IMR-90 (cell line): Measurements from ENCODE around the gene LRRTM3. TPM values are rescaled to one million over a fixed set of nuclear protein-coding genes. Genes with fewer than 3 reads are reported as not detected.

ENCODE experiments used
- ATAC-seq: fragments of 200-7000 bp; cut with Tn5 transposase; 2 replicates; pipeline ENCODE4 v1.9.1; 2020; ENCODE audit warnings: low read depth, mild to moderate bottlenecking, moderate library complexity
- BruUV-seq: library from RNA; stranded (reverse); fragments of 400-500 nt; replicated peaks from 2 replicates; lab custom pipeline; 2021; lab: Mats Ljungman, UMichigan
- CTCF ChIA-PET: fragments of 300-600 bp; formaldehyde crosslinking; extraction: SDS; loops from one replicate; lab custom pipeline; 2021; ENCODE audit warnings: antibody characterized with exemption; lab: Yijun Ruan, JAX
- POLR2A ChIA-PET: fragments of 300-600 bp; sonication (Branson Sonifier 250); formaldehyde crosslinking; loops from one replicate; lab custom pipeline; 2022; ENCODE audit warnings: antibody characterized with exemption; ENCODE audit not compliant: unreplicated experiment; lab: Charles Lee
- DNase-seq: peaks from one replicate; pipeline ENCODE4 v3.0.0; 2013
- H2AFZ ChIP-seq: replicated peaks from 2 replicates; pipeline ENCODE3; 2013; ENCODE audit warnings: low read length, mild to moderate bottlenecking; ENCODE audit not compliant: poor library complexity
- H2AK5ac ChIP-seq: 2 replicates; pipeline ENCODE4 v1.6.1; 2013; ENCODE audit warnings: low read depth, low read length, inconsistent platforms
- H2AK9ac ChIP-seq: replicated peaks from 2 replicates; pipeline ENCODE3; 2013; ENCODE audit warnings: mild to moderate bottlenecking, low read depth, low read length, moderate library complexity; ENCODE audit not compliant: poor library complexity
- H2BK120ac ChIP-seq: 2 replicates; pipeline ENCODE4 v1.6.1; 2013; ENCODE audit warnings: low read depth, low read length, inconsistent platforms
- H2BK15ac ChIP-seq: 3 replicates; pipeline ENCODE4 v1.6.1; 2013; ENCODE audit warnings: low read depth, low read length, inconsistent platforms
- H2BK20ac ChIP-seq: 2 replicates; pipeline ENCODE4 v1.6.1; 2013; ENCODE audit warnings: low read depth, mild to moderate bottlenecking, inconsistent platforms, low read length, moderate library complexity
- H2BK5ac ChIP-seq: 2 replicates; pipeline ENCODE4 v1.6.1; 2013; ENCODE audit warnings: mild to moderate bottlenecking, low read depth, low read length, inconsistent platforms; ENCODE audit not compliant: poor library complexity, severe bottlenecking
- H3K14ac ChIP-seq: replicated peaks from 2 replicates; pipeline ENCODE4 v1.6.1; 2013; ENCODE audit warnings: low read depth, low read length, inconsistent platforms
- H3K18ac ChIP-seq: 2 replicates; pipeline ENCODE4 v1.6.1; 2013; ENCODE audit warnings: low read depth, low read length, control low read depth
- H3K23ac ChIP-seq: 2 replicates; pipeline ENCODE4 v1.6.1; 2013; ENCODE audit warnings: low read depth, low read length, inconsistent platforms
- H3K27ac ChIP-seq: 2 replicates; pipeline ENCODE4 v1.5.1; 2013; ENCODE audit warnings: mild to moderate bottlenecking, control low read depth, low read length; ENCODE audit not compliant: insufficient read depth
- H3K27me3 ChIP-seq: 2 replicates; pipeline ENCODE4 v1.6.1; 2013; ENCODE audit warnings: low read length; ENCODE audit not compliant: control insufficient read depth, insufficient read depth
- H3K36me3 ChIP-seq: 2 replicates; pipeline ENCODE4 v1.6.1; 2013; ENCODE audit warnings: low read length, mixed read lengths; ENCODE audit not compliant: control insufficient read depth, insufficient read depth
- H3K4ac ChIP-seq: 2 replicates; pipeline ENCODE4 v1.6.1; 2013; ENCODE audit warnings: low read depth, low read length, inconsistent platforms
- H3K4me1 ChIP-seq: 2 replicates; pipeline ENCODE4 v1.6.1; 2013; ENCODE audit warnings: low read length, mixed read lengths; ENCODE audit not compliant: control insufficient read depth, insufficient read depth
- H3K4me2 ChIP-seq: 2 replicates; pipeline ENCODE4 v1.6.1; 2013; ENCODE audit warnings: low read depth, mild to moderate bottlenecking, control low read depth, low read length, moderate library complexity
- H3K4me3 ChIP-seq: 2 replicates; pipeline ENCODE4 v1.5.1; 2013; ENCODE audit warnings: low read depth, mild to moderate bottlenecking, control low read depth, low read length, moderate library complexity; ENCODE audit not compliant: insufficient read depth
- H3K56ac ChIP-seq: 2 replicates; pipeline ENCODE4 v1.6.1; 2013; ENCODE audit warnings: low read length, inconsistent platforms; ENCODE audit not compliant: insufficient read depth; ENCODE audit errors: extremely low read depth
- H3K79me1 ChIP-seq, 2 experiments: 2 replicates each; pipeline ENCODE4 v1.6.1; 2013; ENCODE audit warnings: low read length in 2 of 2, inconsistent platforms in 1 of 2, low read depth in 1 of 2
- H3K9ac ChIP-seq: 2 replicates; pipeline ENCODE4 v1.6.1; 2013; ENCODE audit warnings: low read depth, low read length, control low read depth
- H3K9me1 ChIP-seq: 2 replicates; pipeline ENCODE4 v1.6.1; 2013; ENCODE audit warnings: low read length, inconsistent platforms; ENCODE audit not compliant: insufficient read depth
- H3K9me3 ChIP-seq: 2 replicates; pipeline ENCODE4 v1.6.1; 2013; ENCODE audit warnings: low read length; ENCODE audit not compliant: control insufficient read depth, insufficient read depth
- H4K20me1 ChIP-seq: 2 replicates; pipeline ENCODE4 v1.6.1; 2013; ENCODE audit warnings: low read length, inconsistent platforms; ENCODE audit not compliant: insufficient read depth
- H4K5ac ChIP-seq: 2 replicates; pipeline ENCODE4 v1.6.1; 2013; ENCODE audit warnings: mild to moderate bottlenecking, low read depth, low read length, control low read depth
- H4K8ac ChIP-seq, 2 experiments: 2 replicates each; pipeline ENCODE4 v1.6.1; 2013; ENCODE audit warnings: low read depth in 2 of 2, low read length in 2 of 2, control low read depth in 1 of 2, inconsistent platforms in 1 of 2
- H4K91ac ChIP-seq: 2 replicates; pipeline ENCODE4 v1.6.1; 2013; ENCODE audit warnings: low read depth, low read length, inconsistent platforms; ENCODE audit not compliant: insufficient read depth
- CEBPB ChIP-seq: IDR thresholded peaks from 2 replicates; pipeline ENCODE4 v1.6.1; 2012; ENCODE audit warnings: low read depth, low read length, improper control_type of control experiment
- MXI1 ChIP-seq: IDR thresholded peaks from 2 replicates; pipeline ENCODE4 v1.6.1; 2012; ENCODE audit warnings: low read depth, mild to moderate bottlenecking, low read length, moderate library complexity, borderline replicate concordance
- POLR2A ChIP-seq: IDR thresholded peaks from 2 replicates; pipeline ENCODE4 v1.6.1; 2012; ENCODE audit warnings: mild to moderate bottlenecking, low read depth, low read length
- RFX5 ChIP-seq: IDR thresholded peaks from 2 replicates; pipeline ENCODE4 v1.8.0; 2012; ENCODE audit warnings: low read depth, mild to moderate bottlenecking, low read length, moderate library complexity
- SMC3 ChIP-seq: fragments of 150-350 bp; IDR thresholded peaks from 2 replicates; pipeline ENCODE4 v1.6.1; 2016; ENCODE audit warnings: low read depth, mild to moderate bottlenecking, antibody characterized with exemption, low read length, moderate library complexity
- WGBS, 2 experiments: methylation state at CpG; one replicate each; pipeline versions ENCODE4 v1.1.5 to v1.1.7; 2013; ENCODE audit warnings: missing lambda C conversion rate in 2 of 2; ENCODE audit not compliant: insufficient read length in 1 of 2; ENCODE audit errors: extremely low coverage in 2 of 2; 5-methylcytosine and 5-hydroxymethylcytosine counted together
- dilution Hi-C: fragments of 300-500 bp; cut with HindIII; formaldehyde crosslinking; loops from one replicate; pipeline ENCODE4 v1.14.3; 2018; ENCODE audit warnings: low sequenced_read_pairs; ENCODE audit not compliant: unreplicated experiment
- in situ Hi-C: fragments of 300-500 bp; cut with MboI; formaldehyde crosslinking; loops from 3 replicates; pipeline ENCODE4 v1.14.3; 2019; ENCODE audit warnings: low sequenced_read_pairs, inconsistent platforms, mixed read lengths
- intact Hi-C: fragments of 100-400 bp; cut with micrococcal nuclease; formaldehyde crosslinking; loops from 2 replicates; pipeline ENCODE4 v1.10.0; 2022
- polyA plus RNA-seq, 3 experiments: library from polyadenylated mRNA; depleted of rRNA; stranded (reverse); fragments of >200 nt; gene quantifications; 2 replicates each; pipeline ENCODE4 v1.2.3, GENCODE V29; 2012; ENCODE audit warnings: low replicate concordance in 1 of 3
- total RNA-seq: library from RNA; depleted of rRNA; stranded (reverse); fragments of >200 nt; gene quantifications from 2 replicates; pipeline ENCODE4 v1.2.3, GENCODE V29; 2012

LRRTM3 gene
- total and polyA plus RNA-seq, 2 of the 4 experiments (the other 2 are of a cell fraction), result under 0.01 TPM; not detected in 1

- TF ChIP-seq SMC3, result no peak
Observed at GRCh38 chr10:66927971-66928770, 2.3 kb downstream of the LRRTM3 start (continued).

- Histone ChIP-seq H4K8ac (no peak overlapping the region), H3K18ac (no peak overlapping the region), H3K4me2 (no peak overlapping the region), H3K79me1 (no peaks in the 10 kb centered on the region), H3K4me1 (no peaks in the 10 kb centered on the region), H3K27me3 (peaks cover 14% of the 10 kb centered on the region), H3K9me1 (no peaks in the 10 kb centered on the region), H3K9me3 (no peaks in the 10 kb centered on the region), H3K4me3 (no peak overlapping the region), H3K9ac (no peak overlapping the region), H3K14ac (no peak overlapping the region), H4K91ac (no peak overlapping the region), H4K20me1 (no peaks in the 10 kb centered on the region), H3K56ac (no peak overlapping the region), H2BK20ac (no peak overlapping the region), H3K23ac (no peak overlapping the region), H3K36me3 (no peaks in the 10 kb centered on the region), H3K4ac (no peak overlapping the region), H3K27ac (no peak overlapping the region), H2BK120ac (no peak overlapping the region), H2BK15ac (no peak overlapping the region), H2AK5ac (no peak overlapping the region), H4K5ac (no peak overlapping the region), H2AK9ac (no peak overlapping the region), H2AFZ (no peak overlapping the region), H2BK5ac (no peak overlapping the region)
- ATAC-seq, result no peak
- intact Hi-C loops (no loop called here), in situ Hi-C loops (loop anchor here (25.0 kb wide), 1 partner anchor 584 kb away; no protein-coding TSS in a partner anchor), dilution Hi-C loops (no loop called here)
- ChIA-PET CTCF (no interaction called here), POLR2A (no interaction called here)
- TF ChIP-seq POLR2A (no peak), RFX5 (no peak), MXI1 (no peak), CEBPB (no peak)
- no peak for DNase-seq
- 36% methylated on average over 1 of the region's 3 CpGs; no CpG with 5 or more reads in 1 of the 2 experiments for WGBS, 2 experiments
- no TSS peak for BruUV-seq
Observed at GRCh38 chr10:66928776-66929175, 2.9 kb downstream of the LRRTM3 start.
